ENCODE measurements around the gene MCM9.

DNA sequence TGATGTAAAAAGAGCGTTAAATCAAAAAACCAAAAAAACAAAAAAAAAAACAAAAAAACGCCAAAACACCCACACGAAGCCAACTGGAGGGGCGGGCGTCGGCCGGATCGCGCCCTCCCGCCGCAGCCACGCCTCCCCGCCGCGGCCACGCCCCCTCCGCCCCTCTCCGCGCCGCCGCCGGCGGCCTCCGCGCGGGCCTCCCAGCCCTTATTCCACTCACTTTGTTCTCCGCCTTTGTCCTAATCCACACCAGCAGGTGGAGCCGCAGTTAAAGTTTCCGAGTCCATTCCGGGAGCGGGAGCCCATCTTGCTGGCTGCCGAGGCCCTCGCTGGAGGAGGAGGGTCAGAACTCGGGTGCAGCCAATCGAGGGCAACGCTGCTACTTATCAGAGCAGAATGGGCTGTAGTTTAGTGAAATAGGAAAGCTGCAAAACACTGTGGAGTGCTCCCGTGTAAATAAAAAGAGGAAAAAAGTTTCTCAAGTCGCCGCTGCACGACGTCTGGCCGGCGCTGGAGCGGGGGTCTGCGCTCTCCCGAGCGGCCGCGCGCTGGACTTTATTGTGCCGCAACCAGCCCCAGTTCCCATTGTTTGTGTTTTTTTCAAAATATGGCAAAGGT, 41.0 kb downstream of the MCM9 start, which contains the start of gene ASF1A:
- peak; percentile 82 for TF ChIP-seq POLR2A (IDR thresholded peaks at IDR 0.05)
- TF ChIP-seq, protein P1, sequence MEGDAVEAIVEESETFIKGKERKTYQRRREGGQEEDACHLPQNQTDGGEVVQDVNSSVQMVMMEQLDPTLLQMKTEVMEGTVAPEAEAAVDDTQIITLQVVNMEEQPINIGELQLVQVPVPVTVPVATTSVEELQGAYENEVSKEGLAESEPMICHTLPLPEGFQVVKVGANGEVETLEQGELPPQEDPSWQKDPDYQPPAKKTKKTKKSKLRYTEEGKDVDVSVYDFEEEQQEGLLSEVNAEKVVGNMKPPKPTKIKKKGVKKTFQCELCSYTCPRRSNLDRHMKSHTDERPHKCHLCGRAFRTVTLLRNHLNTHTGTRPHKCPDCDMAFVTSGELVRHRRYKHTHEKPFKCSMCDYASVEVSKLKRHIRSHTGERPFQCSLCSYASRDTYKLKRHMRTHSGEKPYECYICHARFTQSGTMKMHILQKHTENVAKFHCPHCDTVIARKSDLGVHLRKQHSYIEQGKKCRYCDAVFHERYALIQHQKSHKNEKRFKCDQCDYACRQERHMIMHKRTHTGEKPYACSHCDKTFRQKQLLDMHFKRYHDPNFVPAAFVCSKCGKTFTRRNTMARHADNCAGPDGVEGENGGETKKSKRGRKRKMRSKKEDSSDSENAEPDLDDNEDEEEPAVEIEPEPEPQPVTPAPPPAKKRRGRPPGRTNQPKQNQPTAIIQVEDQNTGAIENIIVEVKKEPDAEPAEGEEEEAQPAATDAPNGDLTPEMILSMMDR (IDR thresholded peaks at IDR 0.05), result peak; percentile 24 to 83 (median 65)
